ENCODE results near the gene TSPAN3. TPM values are rescaled to one million over a fixed set of nuclear protein-coding genes. Genes with fewer than 3 reads are reported as not detected.

Gene TSPAN3
- total RNA-seq (108 TPM), polyA plus RNA-seq (127 TPM)
- long read RNA-seq, donor 1, full-length matches to known transcripts = 5 of 5 reads
- long read RNA-seq, donor 1, partial matches to known transcripts = 0 of 5 reads
- long read RNA-seq, donor 1, other reads (novel, unspliced or antisense) = 0 of 5 reads
- long read RNA-seq, donor 2 = 0 reads
- long read RNA-seq, donor 3, full-length matches to known transcripts = 80 of 80 reads
- long read RNA-seq, donor 3, partial matches to known transcripts = 0 of 80 reads
- long read RNA-seq, donor 3, other reads (novel, unspliced or antisense) = 0 of 80 reads
- long read RNA-seq, donor 4, full-length matches to known transcripts = 39 of 39 reads
- long read RNA-seq, donor 4, partial matches to known transcripts = 0 of 39 reads
- long read RNA-seq, donor 4, other reads (novel, unspliced or antisense) = 0 of 39 reads
- long read RNA-seq, donor 5, full-length matches to known transcripts = 84 of 84 reads
- long read RNA-seq, donor 5, partial matches to known transcripts = 0 of 84 reads
- long read RNA-seq, donor 5, other reads (novel, unspliced or antisense) = 0 of 84 reads
- long read RNA-seq, donor 6, full-length matches to known transcripts = 73 of 73 reads
- long read RNA-seq, donor 6, partial matches to known transcripts = 0 of 73 reads
- long read RNA-seq, donor 6, other reads (novel, unspliced or antisense) = 0 of 73 reads
- long read RNA-seq, donor 7, full-length matches to known transcripts = 49 of 49 reads
- long read RNA-seq, donor 7, partial matches to known transcripts = 0 of 49 reads
- long read RNA-seq, donor 7, other reads (novel, unspliced or antisense) = 0 of 49 reads
- long read RNA-seq, donor 8, full-length matches to known transcripts = 32 of 32 reads
- long read RNA-seq, donor 8, partial matches to known transcripts = 0 of 32 reads
- long read RNA-seq, donor 8, other reads (novel, unspliced or antisense) = 0 of 32 reads
- long read RNA-seq, donor 9, full-length matches to known transcripts = 23 of 29 reads
- long read RNA-seq, donor 9, partial matches to known transcripts = 6 of 29 reads
- long read RNA-seq, donor 9, other reads (novel, unspliced or antisense) = 0 of 29 reads
- long read RNA-seq, donor 10, full-length matches to known transcripts = 46 of 51 reads
- long read RNA-seq, donor 10, partial matches to known transcripts = 5 of 51 reads
- long read RNA-seq, donor 10, other reads (novel, unspliced or antisense) = 0 of 51 reads

DNA sequence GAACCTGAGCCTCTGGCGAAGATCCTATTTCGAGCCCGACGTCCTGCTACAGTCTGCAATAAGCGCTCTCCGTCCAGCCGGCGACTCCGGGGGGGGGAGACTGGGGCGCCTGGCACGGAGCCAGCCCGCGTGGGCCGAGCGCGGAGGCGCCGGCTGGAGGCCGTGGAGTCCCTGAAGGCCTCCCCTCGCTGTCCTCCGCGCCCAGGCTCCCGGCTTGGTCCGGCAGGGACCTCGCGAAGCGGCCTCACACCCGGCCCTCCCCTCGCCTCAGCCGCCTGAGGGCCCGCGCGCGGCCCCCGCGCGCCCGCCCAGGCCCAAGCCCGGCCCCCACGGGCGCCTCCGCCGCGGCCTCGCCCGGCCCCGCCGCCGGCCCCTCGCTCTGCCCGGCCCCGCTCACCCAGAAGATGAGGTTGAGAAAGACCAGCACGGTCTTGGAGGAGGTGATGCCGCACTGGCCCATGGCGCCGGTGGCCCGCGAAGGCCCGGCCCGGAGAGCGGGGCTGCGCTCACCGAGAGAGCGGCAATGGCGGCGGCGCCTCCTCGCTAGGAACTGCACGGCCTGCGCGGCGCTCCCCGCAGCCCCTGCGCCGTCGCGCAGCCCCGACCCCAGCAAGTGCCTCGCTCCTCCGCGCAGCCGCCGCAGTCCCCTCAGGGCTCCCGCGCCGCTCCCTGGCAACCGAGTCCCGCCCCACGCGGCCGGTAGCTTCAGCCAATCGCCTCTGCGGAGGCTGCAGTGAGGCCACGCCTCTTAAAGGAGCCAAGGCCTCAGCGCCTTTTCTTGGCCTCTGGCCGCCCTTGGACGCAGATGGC lies at the start of gene TSPAN3:
Gene TSPAN3 (minus strand): TSS at position 615 of the 810 bp plus-strand sequence. CDS start 155 bp downstream, at position 460.
- H3K36me3 ChIP-seq (ENCODE audit: control insufficient read depth in 2 of 2, insufficient read depth in 2 of 2, low read length in 1 of 2) = peaks cover 0 to 3% of the 10 kb centered on the region in 2 donors
- WGBS = under 1% methylated on average over 97 of the region's 97 CpGs
- peak within 1 kb of the TSS; percentile 72 to 94 for H3K27ac ChIP-seq (ENCODE audit: low read depth in 1 of 2, low read length in 1 of 2)
- H3K4me1 ChIP-seq (ENCODE audit: control insufficient read depth in 2 of 2, insufficient read depth in 2 of 2, low read length in 2 of 2) = peaks cover 11 to 14% of the 10 kb centered on the region in 2 donors
- DNase-seq (ENCODE audit: low read depth in 6 of 9, low spot score in 9 of 9) = peak; percentile 71 to 96 (median 90)
- H3K27me3 ChIP-seq (ENCODE audit: control insufficient read depth in 2 of 2, insufficient read depth in 1 of 2, low read length in 1 of 2) = no peaks in the 10 kb centered on the region
- H3K4me3 ChIP-seq (ENCODE audit: low read length in 2 of 2) = peak within 1 kb of the TSS; percentile 71 to 87
- H3K9me3 ChIP-seq (ENCODE audit: control insufficient read depth in 2 of 2, insufficient read depth in 1 of 2, low read length in 1 of 2) = peaks cover 0 to 2% of the 10 kb centered on the region in 2 donors

DNA sequence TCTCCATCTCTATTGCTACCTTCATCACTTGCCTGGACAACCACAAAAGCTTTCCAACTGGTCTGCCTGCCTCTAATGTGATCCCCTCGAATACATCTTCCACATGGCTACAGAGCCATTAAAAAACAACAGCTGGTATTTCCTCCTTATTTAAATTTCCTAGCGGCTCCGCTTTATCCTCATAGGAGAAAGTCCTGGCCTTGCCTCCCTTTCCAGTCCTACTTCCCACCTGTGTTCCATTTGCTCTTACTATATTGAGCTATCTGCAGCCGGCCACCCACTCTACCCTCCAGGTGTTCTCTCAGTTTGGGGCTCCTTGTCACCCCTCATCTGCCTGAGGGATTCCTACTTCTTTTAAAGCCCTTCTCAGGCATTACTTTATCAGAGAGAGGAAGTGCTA lies 49.7 kb upstream of the TSPAN3 start:
- WGBS = 98% methylated on average over 4 of the region's 4 CpGs
- no peaks in the 10 kb centered on the region for H3K9me3 ChIP-seq (ENCODE audit: control insufficient read depth in 2 of 2, insufficient read depth in 1 of 2, low read length in 1 of 2)
- H3K27ac ChIP-seq (ENCODE audit: low read depth in 1 of 2, low read length in 1 of 2) = no peak overlapping the region
- DNase-seq (ENCODE audit: low read depth in 6 of 9, low spot score in 9 of 9) = no peak
- no peaks in the 10 kb centered on the region for H3K36me3 ChIP-seq (ENCODE audit: control insufficient read depth in 2 of 2, insufficient read depth in 2 of 2, low read length in 1 of 2)
- no peaks in the 10 kb centered on the region for H3K27me3 ChIP-seq (ENCODE audit: control insufficient read depth in 2 of 2, insufficient read depth in 1 of 2, low read length in 1 of 2)
- no peak overlapping the region for H3K4me3 ChIP-seq (ENCODE audit: low read length in 2 of 2)
- H3K4me1 ChIP-seq (ENCODE audit: control insufficient read depth in 2 of 2, insufficient read depth in 2 of 2, low read length in 2 of 2) = peaks cover 0 to 5% of the 10 kb centered on the region in 2 donors

DNA sequence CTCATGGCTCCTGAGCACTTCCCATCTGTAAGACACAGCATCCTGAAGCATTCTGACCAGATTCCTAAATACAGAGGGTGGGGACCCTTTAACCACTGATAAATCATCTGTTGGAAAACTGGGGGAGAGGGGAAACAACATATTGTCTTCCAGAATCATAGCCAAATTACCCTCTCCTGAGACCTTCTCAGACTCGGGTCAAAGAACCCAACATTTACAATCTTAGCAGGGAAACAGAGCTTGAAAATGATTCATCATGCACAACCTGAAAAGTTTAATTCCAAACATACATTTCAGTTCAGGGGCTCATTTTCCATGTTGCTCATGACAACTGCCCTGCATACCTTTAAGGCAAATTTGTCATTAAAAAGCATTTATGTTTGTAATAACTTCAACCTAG lies 48.5 kb upstream of the TSPAN3 start:
- Histone ChIP-seq H3K9me3 (ENCODE audit: control insufficient read depth in 2 of 2, insufficient read depth in 1 of 2, low read length in 1 of 2) (no peaks in the 10 kb centered on the region), H3K27ac (ENCODE audit: low read depth in 1 of 2, low read length in 1 of 2) (no peak overlapping the region), H3K4me3 (ENCODE audit: low read length in 2 of 2) (no peak overlapping the region), H3K36me3 (ENCODE audit: control insufficient read depth in 2 of 2, insufficient read depth in 2 of 2, low read length in 1 of 2) (peaks cover 0 to 4% of the 10 kb centered on the region in 2 donors), H3K27me3 (ENCODE audit: control insufficient read depth in 2 of 2, insufficient read depth in 1 of 2, low read length in 1 of 2) (no peaks in the 10 kb centered on the region), H3K4me1 (ENCODE audit: control insufficient read depth in 2 of 2, insufficient read depth in 2 of 2, low read length in 2 of 2) (peaks cover 0 to 5% of the 10 kb centered on the region in 2 donors)
- 88% methylated on average over 1 of the region's 1 CpG for WGBS
- DNase-seq (ENCODE audit: low read depth in 6 of 9, low spot score in 9 of 9) = no peak

DNA sequence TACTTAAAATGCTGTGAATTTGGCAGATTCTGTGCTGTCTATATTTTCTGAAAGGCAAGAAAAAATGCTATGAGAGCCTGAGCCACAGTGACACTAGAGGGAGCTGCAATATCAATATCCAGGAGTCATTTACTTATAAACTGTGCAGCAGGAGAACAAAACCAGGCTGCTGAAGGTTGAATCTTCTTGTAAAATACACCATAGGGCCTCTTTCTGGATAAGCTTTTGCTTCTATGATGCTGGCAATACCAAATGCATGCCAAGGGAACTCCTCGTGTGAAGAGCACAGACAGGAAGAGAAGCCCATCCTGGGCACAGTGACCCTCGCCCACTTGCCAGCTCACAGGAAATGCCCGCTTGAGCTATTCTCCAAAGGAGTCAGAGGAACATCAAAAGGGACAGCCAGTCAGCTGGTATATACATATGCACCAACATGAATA lies 48.0 kb upstream of the TSPAN3 start:
- Histone ChIP-seq H3K4me1 (ENCODE audit: control insufficient read depth in 2 of 2, insufficient read depth in 2 of 2, low read length in 2 of 2) (peaks cover 0 to 5% of the 10 kb centered on the region in 2 donors), H3K4me3 (ENCODE audit: low read length in 2 of 2) (no peak overlapping the region), H3K27ac (ENCODE audit: low read depth in 1 of 2, low read length in 1 of 2) (no peak overlapping the region), H3K27me3 (ENCODE audit: control insufficient read depth in 2 of 2, insufficient read depth in 1 of 2, low read length in 1 of 2) (no peaks in the 10 kb centered on the region), H3K36me3 (ENCODE audit: control insufficient read depth in 2 of 2, insufficient read depth in 2 of 2, low read length in 1 of 2) (peaks cover 2 to 4% of the 10 kb centered on the region in 2 donors), H3K9me3 (ENCODE audit: control insufficient read depth in 2 of 2, insufficient read depth in 1 of 2, low read length in 1 of 2) (no peaks in the 10 kb centered on the region)
- DNase-seq (ENCODE audit: low read depth in 6 of 9, low spot score in 9 of 9) = peak; percentile 19 to 79 (median 51)
- WGBS = 57% methylated on average over 3 of the region's 3 CpGs

DNA sequence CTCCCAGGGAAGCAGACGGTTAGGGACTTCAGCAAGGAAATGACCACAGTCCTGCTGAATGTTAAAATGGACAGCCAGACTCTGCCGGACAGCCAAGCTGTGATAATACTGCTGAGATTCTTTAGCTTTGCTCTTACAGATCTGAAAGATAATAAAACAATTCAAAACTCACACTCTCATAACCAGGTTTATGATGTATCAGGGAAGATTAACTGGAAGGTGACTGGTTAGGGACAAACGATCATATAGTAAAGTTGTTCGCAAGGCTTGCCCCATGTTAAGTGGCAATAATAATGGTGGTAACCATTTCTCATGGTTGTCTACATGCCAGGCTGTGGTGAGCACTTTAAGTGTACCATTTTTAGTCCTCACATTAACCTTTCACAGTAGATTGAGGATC lies 44.3 kb upstream of the TSPAN3 start:
- no peak overlapping the region for H3K27ac ChIP-seq (ENCODE audit: low read depth in 1 of 2, low read length in 1 of 2)
- H3K4me3 ChIP-seq (ENCODE audit: low read length in 2 of 2) = no peak overlapping the region
- DNase-seq (ENCODE audit: low read depth in 6 of 9, low spot score in 9 of 9) = no peak
- peaks cover 6 to 7% of the 10 kb centered on the region in 2 donors for H3K36me3 ChIP-seq (ENCODE audit: control insufficient read depth in 2 of 2, insufficient read depth in 2 of 2, low read length in 1 of 2)
- peaks cover 0 to 5% of the 10 kb centered on the region in 2 donors for H3K4me1 ChIP-seq (ENCODE audit: control insufficient read depth in 2 of 2, insufficient read depth in 2 of 2, low read length in 2 of 2)
- WGBS = 96% methylated on average over 4 of the region's 4 CpGs
- no peaks in the 10 kb centered on the region for H3K27me3 ChIP-seq (ENCODE audit: control insufficient read depth in 2 of 2, insufficient read depth in 1 of 2, low read length in 1 of 2)
- no peaks in the 10 kb centered on the region for H3K9me3 ChIP-seq (ENCODE audit: control insufficient read depth in 2 of 2, insufficient read depth in 1 of 2, low read length in 1 of 2)

DNA sequence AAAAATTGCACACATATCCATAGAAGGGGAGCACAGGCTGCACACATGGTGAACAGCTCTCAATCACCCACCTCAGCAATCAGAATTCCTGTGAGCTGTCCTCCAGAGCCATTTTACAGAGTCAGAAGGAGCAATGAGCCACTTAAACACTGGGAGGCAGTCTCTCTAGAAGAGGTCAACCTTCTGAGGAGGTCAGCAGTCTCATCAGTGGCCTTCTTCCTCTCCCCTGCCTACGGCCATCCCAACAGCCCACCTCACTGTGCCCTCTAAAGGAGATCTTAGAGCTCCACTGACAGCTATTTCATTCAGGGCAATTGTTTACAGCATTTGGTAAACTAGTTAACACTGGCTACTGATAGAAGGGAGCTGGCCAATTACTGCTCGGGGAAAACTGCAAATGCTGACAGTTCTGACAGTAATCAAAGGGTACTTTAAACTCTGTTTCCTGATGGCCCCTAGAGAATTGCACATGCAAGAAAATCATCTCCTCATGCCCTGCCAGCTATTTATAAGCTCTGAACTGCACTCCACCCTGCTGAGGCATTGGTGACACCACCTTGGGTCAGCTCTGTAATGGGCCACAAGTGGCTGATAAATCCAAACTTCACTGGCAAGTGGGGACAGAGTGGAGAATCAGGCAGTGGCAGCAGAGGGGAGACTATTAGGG lies 42.1 kb upstream of the TSPAN3 start:
- 95% methylated on average over 2 of the region's 2 CpGs for WGBS
- H3K27ac ChIP-seq (ENCODE audit: low read depth in 1 of 2, low read length in 1 of 2) = no peak overlapping the region
- peaks cover 6 to 7% of the 10 kb centered on the region in 2 donors for H3K36me3 ChIP-seq (ENCODE audit: control insufficient read depth in 2 of 2, insufficient read depth in 2 of 2, low read length in 1 of 2)
- H3K9me3 ChIP-seq (ENCODE audit: control insufficient read depth in 2 of 2, insufficient read depth in 1 of 2, low read length in 1 of 2) = no peaks in the 10 kb centered on the region
- H3K4me1 ChIP-seq (ENCODE audit: control insufficient read depth in 2 of 2, insufficient read depth in 2 of 2, low read length in 2 of 2) = no peaks in the 10 kb centered on the region
- DNase-seq (ENCODE audit: low read depth in 6 of 9, low spot score in 9 of 9) = no peak
- H3K4me3 ChIP-seq (ENCODE audit: low read length in 2 of 2) = no peak overlapping the region
- no peaks in the 10 kb centered on the region for H3K27me3 ChIP-seq (ENCODE audit: control insufficient read depth in 2 of 2, insufficient read depth in 1 of 2, low read length in 1 of 2)

DNA sequence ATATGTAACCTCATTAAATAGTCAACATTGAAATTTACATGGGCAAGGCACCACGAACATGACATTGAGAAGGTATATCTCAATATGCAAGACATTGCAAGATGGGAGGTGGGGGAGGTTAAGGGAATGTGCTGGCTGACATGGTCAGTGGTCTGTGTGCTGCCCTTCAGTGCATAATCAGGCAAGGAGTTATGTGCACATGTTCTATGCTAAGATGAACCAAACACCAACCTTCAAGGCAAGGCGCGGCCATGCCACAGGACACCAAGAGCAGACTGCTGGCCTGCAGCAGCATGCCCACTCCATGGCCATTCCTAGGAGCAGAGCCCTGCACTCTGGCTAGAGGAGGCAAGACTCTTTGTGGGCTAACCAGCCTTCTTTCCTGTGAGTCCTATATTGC lies 40.9 kb upstream of the TSPAN3 start:
- Histone ChIP-seq H3K4me3 (ENCODE audit: low read length in 2 of 2) (no peak overlapping the region), H3K27ac (ENCODE audit: low read depth in 1 of 2, low read length in 1 of 2) (no peak overlapping the region), H3K36me3 (ENCODE audit: control insufficient read depth in 2 of 2, insufficient read depth in 2 of 2, low read length in 1 of 2) (peaks cover 6 to 7% of the 10 kb centered on the region in 2 donors), H3K9me3 (ENCODE audit: control insufficient read depth in 2 of 2, insufficient read depth in 1 of 2, low read length in 1 of 2) (no peaks in the 10 kb centered on the region), H3K4me1 (ENCODE audit: control insufficient read depth in 2 of 2, insufficient read depth in 2 of 2, low read length in 2 of 2) (no peaks in the 10 kb centered on the region), H3K27me3 (ENCODE audit: control insufficient read depth in 2 of 2, insufficient read depth in 1 of 2, low read length in 1 of 2) (no peaks in the 10 kb centered on the region)
- no peak for DNase-seq (ENCODE audit: low read depth in 6 of 9, low spot score in 9 of 9)
- 98% methylated on average over 3 of the region's 3 CpGs for WGBS
